Stomach (tissue), 4 donors: ENCODE data around the gene DMXL1.

ENCODE experiments used
- POLR2A ChIP-seq, 4 donors: fragments of 450-650 bp; IDR thresholded peaks; one replicate each; pipeline ENCODE4 v1.6.1; 2016; ENCODE audit warnings: antibody characterized with exemption in 4 of 4, control low read depth in 2 of 4, mild to moderate bottlenecking in 1 of 4, moderate library complexity in 1 of 4
- TF ChIP-seq, protein P1 (sequence below), 7 experiments: fragments of 450-650 bp in 4 of 7; fragments of 200-600 bp in 3 of 7; sonication (generic) in 3 of 7; IDR thresholded peaks; one replicate each; pipeline ENCODE4 v1.5.1; 2016 to 2019; ENCODE audit warnings: antibody characterized with exemption in 7 of 7, control low read depth in 2 of 7, mild to moderate bottlenecking in 1 of 7

DNA sequence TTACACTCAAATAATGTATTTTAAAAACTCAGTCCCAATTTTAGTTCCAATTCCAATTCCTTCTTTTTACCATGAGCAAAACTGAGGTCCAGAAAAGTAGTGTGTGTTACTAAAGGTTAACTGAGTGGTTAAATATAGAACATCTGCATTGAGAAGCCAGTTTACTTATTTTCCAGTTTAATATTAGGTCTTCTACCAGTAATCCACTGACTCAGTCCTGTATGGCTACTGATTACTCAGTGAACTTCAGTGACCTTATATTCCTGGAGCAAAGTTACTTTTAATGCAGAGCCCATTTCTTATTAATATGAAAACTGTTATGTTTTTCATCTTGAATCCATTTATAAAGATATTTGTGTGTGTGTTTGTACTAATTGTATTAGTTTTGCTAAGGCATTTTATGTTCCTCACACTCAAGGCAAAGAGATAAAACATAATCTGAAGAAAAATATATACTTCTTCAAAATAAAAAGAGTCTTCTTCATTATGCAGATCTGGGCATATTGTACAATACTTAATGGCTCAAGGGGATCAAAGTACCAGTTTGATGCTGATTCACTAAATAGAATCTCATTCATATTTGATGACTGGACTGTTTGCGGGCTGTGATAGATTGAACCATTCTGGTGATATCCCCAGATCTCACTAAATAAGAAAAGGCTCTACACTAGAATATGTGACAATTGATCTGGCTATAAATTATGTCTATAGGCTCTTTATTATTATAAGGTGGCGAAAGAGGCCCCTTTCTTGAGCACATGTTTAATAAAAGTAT lies 60.8 kb downstream of the DMXL1 start:
- TF ChIP-seq, protein P1, sequence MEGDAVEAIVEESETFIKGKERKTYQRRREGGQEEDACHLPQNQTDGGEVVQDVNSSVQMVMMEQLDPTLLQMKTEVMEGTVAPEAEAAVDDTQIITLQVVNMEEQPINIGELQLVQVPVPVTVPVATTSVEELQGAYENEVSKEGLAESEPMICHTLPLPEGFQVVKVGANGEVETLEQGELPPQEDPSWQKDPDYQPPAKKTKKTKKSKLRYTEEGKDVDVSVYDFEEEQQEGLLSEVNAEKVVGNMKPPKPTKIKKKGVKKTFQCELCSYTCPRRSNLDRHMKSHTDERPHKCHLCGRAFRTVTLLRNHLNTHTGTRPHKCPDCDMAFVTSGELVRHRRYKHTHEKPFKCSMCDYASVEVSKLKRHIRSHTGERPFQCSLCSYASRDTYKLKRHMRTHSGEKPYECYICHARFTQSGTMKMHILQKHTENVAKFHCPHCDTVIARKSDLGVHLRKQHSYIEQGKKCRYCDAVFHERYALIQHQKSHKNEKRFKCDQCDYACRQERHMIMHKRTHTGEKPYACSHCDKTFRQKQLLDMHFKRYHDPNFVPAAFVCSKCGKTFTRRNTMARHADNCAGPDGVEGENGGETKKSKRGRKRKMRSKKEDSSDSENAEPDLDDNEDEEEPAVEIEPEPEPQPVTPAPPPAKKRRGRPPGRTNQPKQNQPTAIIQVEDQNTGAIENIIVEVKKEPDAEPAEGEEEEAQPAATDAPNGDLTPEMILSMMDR (IDR thresholded peaks at IDR 0.05) = no peak
- TF ChIP-seq POLR2A (IDR thresholded peaks at IDR 0.05) = no peak
